Epidermal melanocyte (primary cell): ENCODE results near the gene AK9.

ENCODE experiments used
- DNase-seq: peaks from one replicate; pipeline ENCODE4 v3.0.0; 2011; ENCODE audit warnings: low spot score; ENCODE audit not compliant: insufficient read length

AK9 gene

GRCh38 chr6:109458774-109459531 is 232.0 kb downstream of the AK9 start:
- DNase-seq, result no peak

- no peak for DNase-seq
Measured at GRCh38 chr6:109457562-109457996, 233.4 kb downstream of the AK9 start.

- DNase-seq, result peak; percentile 75
Measured at GRCh38 chr6:109456710-109457561, 234.1 kb downstream of the AK9 start.

- DNase-seq, result no peak
Measured at GRCh38 chr6:109456111-109456583, 234.9 kb downstream of the AK9 start.

- peak; percentile 29 for DNase-seq
Measured at GRCh38 chr6:109455437-109456110, 235.4 kb downstream of the AK9 start, which contains the start of gene MICAL1. TSS of gene MICAL1 (minus strand) at chr6:109455772. CDS start at chr6:109454196, 1,576 bp downstream.

- peak; percentile 32 for DNase-seq
Measured at GRCh38 chr6:109454496-109455436, 236.2 kb downstream of the AK9 start.

- peak; percentile 55 for DNase-seq
Measured at GRCh38 chr6:109453594-109454495, 237.2 kb downstream of the AK9 start.

- DNase-seq, result no peak
Measured at GRCh38 chr6:109453156-109453555, 237.8 kb downstream of the AK9 start.

GRCh38 chr6:109452181-109452580 is 238.8 kb downstream of the AK9 start:
- DNase-seq, result no peak

GRCh38 chr6:109451376-109451775 is 239.6 kb downstream of the AK9 start:
- DNase-seq, result no peak

GRCh38 chr6:109450801-109451200 is 240.2 kb downstream of the AK9 start:
- no peak for DNase-seq

GRCh38 chr6:109449795-109450673 is 241.0 kb downstream of the AK9 start:
- no peak for DNase-seq

GRCh38 chr6:109449064-109449794 is 241.8 kb downstream of the AK9 start:
- no peak for DNase-seq

- no peak for DNase-seq
Measured at GRCh38 chr6:109448615-109449014, 242.4 kb downstream of the AK9 start.

- no peak for DNase-seq
Measured at GRCh38 chr6:109447878-109448555, 243.0 kb downstream of the AK9 start.

GRCh38 chr6:109447087-109447486 is 243.9 kb downstream of the AK9 start:
- no peak for DNase-seq

GRCh38 chr6:109446541-109446940 is 244.5 kb downstream of the AK9 start:
- DNase-seq, result no peak
